ENCODE data around the gene SCN3A.

Gene SCN3A

DNA sequence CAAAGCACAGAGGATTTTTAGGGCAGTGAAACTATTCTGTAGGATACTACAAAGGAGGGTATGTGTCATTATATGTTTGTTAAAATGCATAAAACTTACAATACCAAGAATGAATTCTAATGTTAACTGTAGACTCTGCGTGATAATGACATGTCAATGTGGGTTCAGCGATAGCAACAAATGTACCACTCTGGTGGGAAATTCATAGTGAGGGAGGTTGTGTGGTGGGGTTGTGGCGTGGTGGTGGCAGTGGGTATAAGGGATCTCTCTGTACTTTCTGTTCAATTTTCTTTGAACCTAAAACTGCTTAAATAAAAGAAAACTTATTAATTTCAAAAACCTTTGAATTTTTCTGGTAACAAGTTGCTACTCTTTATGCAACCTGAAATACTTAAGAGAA is 149.2 kb downstream of the SCN3A start:
- no peak for DNase-seq

DNA sequence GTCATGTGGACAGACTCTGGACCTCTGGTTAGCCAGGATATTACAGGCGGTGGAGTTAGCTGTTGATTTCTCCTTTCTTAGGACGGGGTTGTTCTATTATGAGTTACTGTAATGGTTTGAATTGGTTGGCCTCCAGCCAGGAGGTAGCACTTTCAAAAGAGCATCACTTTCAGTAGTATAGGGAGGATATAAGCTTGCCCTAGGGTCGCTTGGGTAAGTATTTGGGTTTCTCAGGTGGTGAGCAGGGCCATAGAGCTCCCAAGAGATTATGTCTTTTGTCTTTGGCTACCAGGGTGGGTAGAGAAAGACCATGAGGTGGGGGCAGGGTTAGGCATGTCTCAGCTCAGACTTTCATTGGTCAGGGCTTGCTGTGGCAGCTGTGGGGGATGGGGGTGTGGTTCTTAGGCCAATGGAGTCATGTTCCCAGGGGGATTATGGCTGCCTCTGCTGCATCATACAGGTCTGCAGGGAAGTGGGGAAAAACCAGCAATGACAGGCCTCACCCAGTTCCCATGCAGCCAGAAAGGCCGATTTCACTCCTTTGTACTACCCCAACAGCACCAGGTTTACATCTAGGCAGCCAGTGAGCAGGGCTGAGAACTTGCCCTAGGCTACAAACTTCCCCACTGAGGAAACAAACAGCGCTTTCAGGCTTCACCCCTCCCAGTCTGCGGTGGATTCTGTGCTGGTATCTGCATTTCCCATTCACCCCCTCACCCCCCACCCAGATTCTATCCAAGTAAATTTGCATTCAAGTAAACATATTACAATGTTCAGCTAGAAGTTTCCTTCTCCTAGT is 159.1 kb downstream of the SCN3A start:
- no peak for DNase-seq
